HG03135 (cell line): ENCODE results near the gene ACBD3.

ENCODE experiments used
- ATAC-seq: cut with Tn5 transposase; IDR thresholded peaks from one replicate; pipeline ENCODE4 v1.9.1; 2021; ENCODE audit warnings: mild to moderate bottlenecking, moderate library complexity; ENCODE audit not compliant: unreplicated experiment

ACBD3 gene

DNA sequence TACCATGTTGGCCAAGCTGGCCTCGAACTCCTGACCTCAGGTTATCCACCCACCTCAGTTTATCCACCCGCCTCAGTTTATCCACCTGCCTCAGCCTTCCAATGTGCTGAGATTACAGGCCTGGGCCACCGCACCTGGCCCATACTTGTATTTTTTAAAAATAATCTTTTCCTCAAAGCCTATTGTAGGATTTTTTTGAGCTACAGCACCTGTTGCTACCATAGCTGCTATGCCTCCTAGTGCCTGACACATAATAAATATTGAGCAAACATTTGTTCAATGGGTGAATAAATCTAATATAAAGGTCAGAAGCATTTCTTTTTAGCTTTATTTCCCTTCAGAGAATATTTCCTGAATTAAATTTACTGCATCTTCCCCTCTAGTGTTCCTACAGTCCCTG, 15.7 kb upstream of the ACBD3 start:
- no peak for ATAC-seq

DNA sequence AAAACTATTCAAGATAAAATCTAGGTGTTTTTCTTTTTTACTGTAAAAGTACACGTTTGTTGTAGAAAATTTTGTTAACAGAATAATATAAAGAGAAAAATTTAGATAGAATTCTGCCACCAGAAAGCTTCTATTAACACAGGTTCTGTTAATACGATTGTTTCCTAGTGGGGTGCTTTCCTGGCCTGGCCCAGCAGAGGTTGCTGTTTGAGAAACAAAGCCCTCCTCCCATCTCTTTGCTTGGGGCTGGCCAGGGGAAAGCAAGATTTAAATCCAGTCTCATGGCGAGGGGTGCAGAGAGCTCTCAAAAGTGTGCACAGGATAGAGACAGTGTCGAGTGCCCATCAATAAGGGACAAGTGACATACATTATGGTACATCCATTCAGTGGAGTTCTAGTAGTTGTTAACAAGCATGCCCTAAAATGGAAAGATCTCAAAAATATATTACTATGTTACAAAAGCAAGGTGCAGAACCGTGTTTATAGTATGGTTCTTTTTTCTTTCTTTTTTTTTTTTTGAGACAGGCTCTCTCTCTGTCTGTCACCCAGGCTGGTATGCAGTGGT, 14.6 kb upstream of the ACBD3 start:
- no peak for ATAC-seq

GRCh38 chr1:226199971-226200370, 13.4 kb upstream of the ACBD3 start:
- ATAC-seq, result no peak

GRCh38 chr1:226195144-226195543, 8.6 kb upstream of the ACBD3 start:
- ATAC-seq, result no peak

DNA sequence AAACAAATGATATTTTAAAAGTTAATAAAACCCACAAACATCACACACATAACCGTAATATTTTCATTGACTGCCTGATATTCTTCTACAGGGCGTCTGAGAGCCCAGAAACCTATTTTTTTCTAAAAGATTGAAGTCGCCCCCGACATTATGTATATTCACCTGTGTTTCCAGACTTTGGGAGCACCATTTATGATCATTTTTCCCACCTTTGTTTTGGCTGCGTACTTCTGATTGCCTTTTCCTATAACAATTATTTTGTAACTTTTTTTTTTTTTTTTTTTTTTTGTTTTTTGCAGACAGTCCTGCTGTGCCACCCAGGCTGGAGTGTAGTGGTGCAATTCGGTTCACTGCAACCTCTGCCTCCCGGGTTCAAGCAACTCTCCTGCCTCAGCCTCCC, 839 bp upstream of the ACBD3 start:
- no peak for ATAC-seq

- no peak for ATAC-seq
Observed at GRCh38 chr1:226187019-226187322, 430 bp upstream of the ACBD3 start.

DNA sequence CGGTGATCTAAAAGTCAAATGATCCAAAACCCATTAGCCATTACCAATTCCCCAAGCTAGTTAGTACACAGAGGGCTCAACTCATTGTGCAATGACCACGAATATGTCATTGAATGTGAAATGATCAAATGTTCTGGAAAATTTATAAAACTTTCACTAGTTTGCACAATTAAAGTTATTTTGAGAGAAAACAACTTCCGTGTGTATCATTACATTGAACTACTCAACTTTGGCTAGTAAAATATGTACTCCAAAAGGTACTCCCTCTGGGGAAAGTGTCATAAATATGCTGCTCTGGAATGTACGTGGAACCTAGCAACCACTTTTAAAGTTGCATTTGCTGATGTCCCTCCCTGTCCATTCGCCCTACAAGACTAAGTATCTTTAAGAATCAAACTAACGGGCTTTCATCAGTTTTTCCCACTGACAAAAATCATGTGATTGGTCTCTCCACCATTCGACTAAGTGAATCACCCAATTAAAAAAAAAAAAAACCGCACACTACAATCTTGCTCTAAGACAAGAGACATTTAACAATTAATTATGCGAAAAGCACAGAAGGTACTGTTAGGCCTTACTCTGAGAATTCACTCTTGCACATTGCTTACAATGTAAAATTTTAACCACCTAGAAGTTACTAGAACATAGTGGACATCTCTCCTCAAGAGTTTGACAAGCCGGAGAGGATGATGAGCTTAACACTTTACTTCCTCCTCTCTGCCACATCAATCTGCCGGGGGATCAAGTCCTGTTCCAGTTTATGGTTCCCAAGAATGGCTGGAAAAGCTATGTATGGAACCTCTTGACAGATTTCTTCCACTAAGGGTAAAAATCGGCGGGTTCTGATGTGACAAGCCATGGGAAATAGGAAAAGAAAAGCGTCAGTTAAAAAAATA, 1.2 kb downstream of the ACBD3 start:
- no peak for ATAC-seq

- ATAC-seq, result no peak
Observed at GRCh38 chr1:226181996-226182714, 4.4 kb downstream of the ACBD3 start.

GRCh38 chr1:226176870-226177269, 9.7 kb downstream of the ACBD3 start:
- no peak for ATAC-seq

- ATAC-seq, result no peak
Observed at GRCh38 chr1:226172589-226172988, 14.0 kb downstream of the ACBD3 start.

- no peak for ATAC-seq
Observed at GRCh38 chr1:226166341-226166740, 20.2 kb downstream of the ACBD3 start.

DNA sequence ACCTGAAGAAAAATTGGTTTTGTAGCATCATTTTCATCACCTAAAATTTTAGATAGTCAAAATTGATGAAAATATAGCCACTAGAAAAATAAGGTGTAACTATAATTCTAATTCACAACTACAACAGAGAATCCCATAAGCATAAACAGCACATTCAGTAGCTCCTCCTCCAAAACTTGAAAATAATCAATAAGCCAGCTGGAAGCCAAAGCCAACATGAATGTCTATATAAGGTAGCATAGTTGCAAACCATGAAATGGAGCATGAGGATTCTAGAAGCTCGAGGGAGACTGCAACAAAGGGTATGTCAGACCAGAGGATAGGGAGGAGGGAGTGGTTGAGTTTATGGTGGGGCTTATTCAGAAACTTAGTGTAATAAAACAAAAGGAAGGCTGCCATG, 22.4 kb downstream of the ACBD3 start:
- no peak for ATAC-seq

GRCh38 chr1:226162898-226163297, 23.6 kb downstream of the ACBD3 start:
- ATAC-seq, result no peak

GRCh38 chr1:226158983-226159382, 27.6 kb downstream of the ACBD3 start:
- ATAC-seq, result no peak

- no peak for ATAC-seq
Observed at GRCh38 chr1:226158457-226158856, 28.1 kb downstream of the ACBD3 start.

DNA sequence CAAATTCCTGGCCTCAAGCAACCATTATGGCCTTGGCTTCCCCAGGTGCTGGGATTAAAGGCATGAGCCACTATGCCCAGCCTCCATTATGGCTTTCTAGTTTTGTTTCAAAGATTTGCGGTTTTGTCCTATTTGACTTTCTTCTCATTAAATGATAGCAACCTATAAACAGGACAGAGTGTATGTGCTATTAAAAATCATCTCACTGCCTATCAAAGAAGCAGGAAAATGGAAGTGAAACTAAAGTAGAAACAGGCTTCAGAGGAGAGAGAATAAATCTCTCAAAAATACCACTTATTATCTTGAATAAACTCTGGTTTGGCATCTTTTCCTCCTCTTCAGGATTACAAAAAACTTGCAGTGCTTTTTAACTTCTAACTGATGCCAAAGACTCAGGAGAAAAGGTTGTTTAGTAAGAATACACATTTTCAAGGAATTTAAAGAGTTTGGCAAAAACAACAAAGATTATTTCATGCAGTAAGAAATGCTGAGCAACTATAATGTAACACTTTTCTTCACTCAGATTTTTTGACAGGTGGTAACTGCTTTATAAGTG, 28.7 kb downstream of the ACBD3 start:
- no peak for ATAC-seq

DNA sequence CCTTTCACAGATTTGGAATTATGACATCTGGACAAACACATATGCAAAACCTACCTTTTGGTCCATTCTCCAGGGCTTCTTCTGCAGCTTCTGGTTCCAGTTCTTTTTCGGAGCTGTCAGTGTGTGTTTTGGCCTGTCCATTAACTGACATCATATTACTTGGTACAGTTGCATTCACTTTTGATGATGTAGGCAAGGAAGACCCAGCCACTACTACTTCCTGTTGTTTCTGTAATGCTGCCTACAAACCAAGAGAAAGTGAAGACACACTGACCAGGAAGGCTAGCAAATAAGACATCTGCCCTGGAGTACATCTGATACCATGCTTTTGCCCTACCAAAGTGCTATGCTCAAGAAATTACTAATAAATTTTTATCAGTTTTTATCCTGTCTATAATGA, 31.9 kb downstream of the ACBD3 start:
- ATAC-seq, result no peak

GRCh38 chr1:226149806-226150205, 36.7 kb downstream of the ACBD3 start:
- ATAC-seq, result no peak

DNA sequence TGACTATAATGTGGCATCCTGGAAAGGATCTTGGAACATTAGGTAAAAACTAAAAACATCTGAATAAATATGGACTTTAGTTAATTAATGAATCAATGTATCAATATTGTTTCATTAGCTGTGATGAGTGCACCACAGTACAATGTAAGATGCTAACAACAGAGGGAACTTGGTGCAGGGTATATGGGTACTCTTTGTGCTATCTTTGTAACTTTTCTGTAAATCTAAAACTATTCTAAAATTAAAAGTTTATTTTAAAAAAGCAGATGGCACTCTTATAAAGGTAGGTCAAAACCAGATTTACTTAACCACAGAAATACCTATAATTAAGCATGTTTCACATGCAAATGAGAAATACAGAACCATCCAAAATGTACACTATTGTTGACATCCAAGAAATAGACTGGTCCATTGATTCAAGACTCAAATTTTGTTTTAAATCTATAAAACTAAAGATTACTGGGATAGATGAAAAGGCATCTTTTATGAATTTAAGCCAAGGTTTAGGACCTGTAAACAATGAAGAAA, 38.4 kb downstream of the ACBD3 start:
- ATAC-seq, result no peak

DNA sequence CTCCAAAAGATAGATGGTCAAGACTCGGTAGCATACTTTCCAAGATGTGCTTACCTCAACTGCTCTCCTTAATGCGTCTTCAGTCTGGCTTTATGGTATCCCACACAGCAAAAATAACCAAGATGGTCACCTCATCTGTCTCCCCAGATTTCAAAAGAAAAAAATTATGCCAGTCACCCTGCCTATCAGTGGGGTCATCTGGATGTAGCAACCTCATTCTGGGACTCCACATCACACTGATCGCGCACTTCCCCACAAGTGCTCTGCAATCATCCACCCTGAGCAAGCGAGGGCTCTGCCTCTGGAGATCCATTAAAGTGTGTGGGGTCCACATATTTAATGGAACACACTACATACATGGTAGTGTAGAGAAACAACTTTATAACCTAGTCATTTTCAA, 42.5 kb downstream of the ACBD3 start:
- ATAC-seq, result no peak

DNA sequence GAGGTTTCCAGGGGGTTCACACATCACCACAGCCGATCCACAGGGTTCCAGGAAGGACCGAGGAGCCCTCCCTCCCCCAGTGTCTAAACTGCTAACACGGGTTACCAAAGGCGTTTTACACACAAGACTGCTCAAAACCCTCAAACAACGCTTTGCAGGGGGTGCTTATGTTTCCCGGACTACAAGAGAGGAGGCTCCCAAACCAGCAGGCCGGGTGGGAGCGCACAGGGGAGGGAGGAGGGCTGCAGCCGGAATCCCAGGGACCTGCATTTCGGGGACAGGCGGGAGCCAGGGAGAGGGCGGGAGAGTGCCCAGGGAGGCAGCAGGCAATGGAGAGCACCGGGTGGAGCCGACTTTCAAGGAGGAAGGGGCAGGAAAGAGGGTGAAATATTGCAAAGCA, 50.8 kb downstream of the ACBD3 start:
- no peak for ATAC-seq
